ENCODE data around the gene TEF. TPM values are rescaled to one million over a fixed set of nuclear protein-coding genes. Genes with fewer than 3 reads are reported as not detected.

Gene TEF
- total and polyA plus RNA-seq, 8 donors: 6.7 to 29.1 (median 10.3) TPM

DNA sequence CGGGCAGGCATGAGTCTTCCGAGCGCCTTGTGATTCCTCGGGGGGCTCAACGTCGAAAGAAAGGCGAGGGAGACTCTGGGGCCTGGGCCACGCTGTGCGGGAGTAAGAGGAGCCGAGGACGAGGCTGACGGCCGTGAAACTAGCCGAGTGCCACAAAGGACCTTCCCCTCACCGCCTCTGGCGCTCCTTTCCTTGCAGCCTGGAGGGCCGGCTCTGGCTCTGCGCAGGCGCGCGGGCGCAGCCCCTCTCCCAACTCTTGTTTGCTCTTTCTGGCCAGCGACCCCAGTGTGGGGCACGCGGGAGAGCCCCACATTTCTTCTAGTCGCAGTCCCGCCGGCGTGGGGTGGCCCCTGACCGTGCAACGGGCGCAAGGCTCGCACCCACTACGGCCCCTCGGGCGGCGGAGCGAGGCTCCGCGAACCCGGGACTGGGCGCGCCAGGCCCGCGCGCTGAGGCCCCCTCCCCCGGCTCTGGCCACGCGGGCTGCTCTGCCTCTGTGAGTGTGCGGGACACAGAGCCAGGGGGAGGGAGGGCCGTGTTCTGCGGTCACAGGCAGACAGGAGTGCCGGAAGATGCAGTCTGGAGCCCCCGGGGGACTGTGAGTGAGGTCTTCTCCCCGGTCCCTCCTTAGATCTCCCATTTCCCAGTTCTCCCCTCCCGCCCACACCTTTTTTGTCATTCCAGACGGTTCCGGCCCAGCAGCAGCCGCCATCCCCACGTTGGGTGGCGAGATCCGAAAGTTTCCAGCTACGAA, 65.9 kb downstream of the TEF start:
- 0 to 1% (median 0%) methylated on average over 37 to 63 of the region's 63 CpGs for WGBS, 5 donors
- intact Hi-C loops (cut with DNase I; ENCODE audit: low total_unique reads): no loop called here
- Histone ChIP-seq H3K36me3 (peaks cover 0 to 8% (median 7%) of the 10 kb centered on the region in 4 donors), H3K27me3 (no peaks in the 10 kb centered on the region), H3K4me1 (peaks cover 8 to 27% (median 23%) of the 10 kb centered on the region in 4 donors), H3K9me3 (no peaks in the 10 kb centered on the region), H3K27ac (peak overlapping the region; percentile 98 to 100 (median 100)), H3K4me3 (peak overlapping the region; percentile 93 to 100 (median 95))
- TF ChIP-seq POLR2A (IDR thresholded peaks at IDR 0.05) (peak in 1 of 4 donors; percentile 57), POLR2AphosphoS5 (IDR thresholded peaks at IDR 0.05) (peak in 2 of 3 donors; percentile 73 to 81), EP300 (IDR thresholded peaks at IDR 0.05) (no peak)
- TF ChIP-seq, protein P1, sequence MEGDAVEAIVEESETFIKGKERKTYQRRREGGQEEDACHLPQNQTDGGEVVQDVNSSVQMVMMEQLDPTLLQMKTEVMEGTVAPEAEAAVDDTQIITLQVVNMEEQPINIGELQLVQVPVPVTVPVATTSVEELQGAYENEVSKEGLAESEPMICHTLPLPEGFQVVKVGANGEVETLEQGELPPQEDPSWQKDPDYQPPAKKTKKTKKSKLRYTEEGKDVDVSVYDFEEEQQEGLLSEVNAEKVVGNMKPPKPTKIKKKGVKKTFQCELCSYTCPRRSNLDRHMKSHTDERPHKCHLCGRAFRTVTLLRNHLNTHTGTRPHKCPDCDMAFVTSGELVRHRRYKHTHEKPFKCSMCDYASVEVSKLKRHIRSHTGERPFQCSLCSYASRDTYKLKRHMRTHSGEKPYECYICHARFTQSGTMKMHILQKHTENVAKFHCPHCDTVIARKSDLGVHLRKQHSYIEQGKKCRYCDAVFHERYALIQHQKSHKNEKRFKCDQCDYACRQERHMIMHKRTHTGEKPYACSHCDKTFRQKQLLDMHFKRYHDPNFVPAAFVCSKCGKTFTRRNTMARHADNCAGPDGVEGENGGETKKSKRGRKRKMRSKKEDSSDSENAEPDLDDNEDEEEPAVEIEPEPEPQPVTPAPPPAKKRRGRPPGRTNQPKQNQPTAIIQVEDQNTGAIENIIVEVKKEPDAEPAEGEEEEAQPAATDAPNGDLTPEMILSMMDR (IDR thresholded peaks at IDR 0.05): no peak
- DNase-seq: peak; percentile 74 to 90

DNA sequence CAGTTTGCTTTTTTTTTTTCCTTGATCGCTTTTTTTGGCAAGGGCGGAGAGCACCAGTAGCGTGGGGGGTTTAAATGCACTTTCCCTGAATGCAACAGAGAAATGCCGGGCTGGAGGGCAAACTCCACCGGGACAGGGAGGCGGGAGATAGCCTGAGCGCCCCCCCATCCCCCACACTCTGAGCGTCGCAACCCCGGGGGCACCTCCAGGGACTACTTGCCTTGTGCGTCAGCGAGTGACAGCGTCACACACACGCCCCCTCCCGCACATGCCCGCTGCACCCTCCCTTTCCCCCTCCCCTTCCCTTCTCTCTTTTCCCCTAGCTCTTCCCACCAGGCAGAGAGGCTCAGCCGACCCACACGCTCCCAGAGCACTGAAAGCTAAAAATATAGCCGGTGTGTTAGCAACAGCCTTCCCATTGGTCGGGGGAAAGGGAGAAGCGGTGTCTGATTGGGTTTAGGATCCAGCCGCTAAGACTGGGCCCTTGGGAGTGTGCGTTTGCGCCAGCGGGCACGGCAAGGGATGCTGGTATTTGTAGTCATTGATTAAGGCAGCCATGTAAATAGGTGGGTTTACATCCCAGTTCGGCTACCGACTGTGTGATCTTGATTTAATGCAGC, 66.6 kb downstream of the TEF start:
- Histone ChIP-seq H3K4me1 (peaks cover 1 to 20% (median 17%) of the 10 kb centered on the region in 4 donors), H3K4me3 (peak overlapping the region; percentile 93 to 100 (median 95)), H3K9me3 (no peaks in the 10 kb centered on the region), H3K27ac (peak overlapping the region; percentile 98 to 100 (median 100)), H3K36me3 (peaks cover 0 to 1% (median under 1%) of the 10 kb centered on the region in 4 donors), H3K27me3 (no peaks in the 10 kb centered on the region)
- TF ChIP-seq POLR2A (IDR thresholded peaks at IDR 0.05) (peak in 2 of 4 donors; percentile 86 to 89), EP300 (IDR thresholded peaks at IDR 0.05) (peak; percentile 90), POLR2AphosphoS5 (IDR thresholded peaks at IDR 0.05) (peak; percentile 88 to 91 (median 89))
- TF ChIP-seq, protein P1 (IDR thresholded peaks at IDR 0.05): no peak
- DNase-seq: peak; percentile 96 to 99
- intact Hi-C loops (cut with DNase I; ENCODE audit: low total_unique reads): no loop called here
- WGBS, 5 donors: 0% methylated on average over 25 to 28 of the region's 28 CpGs

Small RNAs within 50 kb of the gene (small RNA-seq; reads per million reads assigned to genes)
- 0 reads per million in 4 donors for gene RNU6-495P

Other genes with a start within 250 kb of the TEF start
- gene L3MBTL2, start 176.6 kb upstream of the TEF start, total RNA-seq: 10 to 100 TPM in 4 of 5 donors, 1 to 10 TPM in 1; 3.2 to 69.6 (median 15.1) TPM
- 10 to 100 TPM; 11.0 to 13.2 (median 11.5) TPM for gene L3MBTL2, start 176.6 kb upstream of the TEF start, polyA plus RNA-seq
- gene CHADL, start 141.0 kb upstream of the TEF start, total RNA-seq: 10 to 100 TPM in 1 of 5 donors, 1 to 10 TPM in 4; 1.4 to 15.6 (median 5.8) TPM
- 1 to 10 TPM; 2.0 to 5.4 (median 5.4) TPM for gene CHADL, start 141.0 kb upstream of the TEF start, polyA plus RNA-seq
- gene RANGAP1, start 95.8 kb upstream of the TEF start, total RNA-seq: 100 to 1,000 TPM in 2 of 5 donors, 10 to 100 TPM in 3; 18.9 to 127 (median 61.7) TPM
- 10 to 100 TPM; 29.5 to 40.0 (median 37.0) TPM for gene RANGAP1, start 95.8 kb upstream of the TEF start, polyA plus RNA-seq
- gene ZC3H7B, start 80.4 kb upstream of the TEF start, total RNA-seq: 10 to 100 TPM in 4 of 5 donors, 1 to 10 TPM in 1; 4.7 to 40.1 (median 29.7) TPM
- 10 to 100 TPM; 13.5 to 29.0 (median 20.5) TPM for gene ZC3H7B, start 80.4 kb upstream of the TEF start, polyA plus RNA-seq
- gene TOB2, start 64.9 kb downstream of the TEF start, total RNA-seq: 10 to 100 TPM; 19.8 to 42.4 (median 31.5) TPM
- 10 to 100 TPM; 11.0 to 17.1 (median 13.0) TPM for gene TOB2, start 64.9 kb downstream of the TEF start, polyA plus RNA-seq
- gene PHF5A, start 86.8 kb downstream of the TEF start, total RNA-seq: 10 to 100 TPM in 4 of 5 donors, under 1 TPM in 1; 0.58 to 54.5 (median 28.8) TPM
- gene PHF5A, start 86.8 kb downstream of the TEF start, polyA plus RNA-seq: 10 to 100 TPM; 42.8 to 51.9 (median 48.0) TPM
- 100 to 1,000 TPM in 3 of 5 donors, 10 to 100 TPM in 2; 87.0 to 238 (median 116) TPM for gene ACO2, start 87.2 kb downstream of the TEF start, total RNA-seq
- 10 to 100 TPM; 46.6 to 51.5 (median 51.1) TPM for gene ACO2, start 87.2 kb downstream of the TEF start, polyA plus RNA-seq
- gene POLR3H, start 162.5 kb downstream of the TEF start, total RNA-seq: 10 to 100 TPM in 2 of 5 donors, 1 to 10 TPM in 3; 2.6 to 13.4 (median 7.1) TPM
- gene POLR3H, start 162.5 kb downstream of the TEF start, polyA plus RNA-seq: 10 to 100 TPM; 16.6 to 21.7 (median 16.7) TPM
- gene CSDC2, start 179.1 kb downstream of the TEF start, total RNA-seq: 1 to 10 TPM in 3 of 5 donors, under 1 TPM in 1, not detected in 1; 0.89 to 6.5 (median 1.4) TPM
- 1 to 10 TPM; 1.8 to 5.5 (median 2.8) TPM for gene CSDC2, start 179.1 kb downstream of the TEF start, polyA plus RNA-seq
- gene PMM1, start 207.9 kb downstream of the TEF start, total RNA-seq: 100 to 1,000 TPM in 1 of 5 donors, 10 to 100 TPM in 4; 15.2 to 131 (median 41.9) TPM
- gene PMM1, start 207.9 kb downstream of the TEF start, polyA plus RNA-seq: 100 to 1,000 TPM in 2 of 3 donors, 10 to 100 TPM in 1; 54.6 to 126 (median 102) TPM
- 10 to 100 TPM; 10.4 to 39.7 (median 15.4) TPM for gene DESI1, start 239.1 kb downstream of the TEF start, total RNA-seq
- 10 to 100 TPM; 11.9 to 17.4 (median 16.2) TPM for gene DESI1, start 239.1 kb downstream of the TEF start, polyA plus RNA-seq
- gene XRCC6, start 239.4 kb downstream of the TEF start, total RNA-seq: 100 to 1,000 TPM in 4 of 5 donors, 10 to 100 TPM in 1; 40.3 to 315 (median 162) TPM
- gene XRCC6, start 239.4 kb downstream of the TEF start, polyA plus RNA-seq: 100 to 1,000 TPM; 117 to 137 (median 129) TPM